HG02763 (cell line): ENCODE measurements around the gene ATXN3.
A peak's percentile ranks its signal among the peaks of the same experiment; 100 is the strongest.

Experiments
- ATAC-seq: cut with Tn5 transposase; IDR thresholded peaks from one replicate; pipeline ENCODE4 v1.9.1; 2021; ENCODE audit warnings: mild to moderate bottlenecking, moderate library complexity; ENCODE audit not compliant: unreplicated experiment

Gene ATXN3

DNA sequence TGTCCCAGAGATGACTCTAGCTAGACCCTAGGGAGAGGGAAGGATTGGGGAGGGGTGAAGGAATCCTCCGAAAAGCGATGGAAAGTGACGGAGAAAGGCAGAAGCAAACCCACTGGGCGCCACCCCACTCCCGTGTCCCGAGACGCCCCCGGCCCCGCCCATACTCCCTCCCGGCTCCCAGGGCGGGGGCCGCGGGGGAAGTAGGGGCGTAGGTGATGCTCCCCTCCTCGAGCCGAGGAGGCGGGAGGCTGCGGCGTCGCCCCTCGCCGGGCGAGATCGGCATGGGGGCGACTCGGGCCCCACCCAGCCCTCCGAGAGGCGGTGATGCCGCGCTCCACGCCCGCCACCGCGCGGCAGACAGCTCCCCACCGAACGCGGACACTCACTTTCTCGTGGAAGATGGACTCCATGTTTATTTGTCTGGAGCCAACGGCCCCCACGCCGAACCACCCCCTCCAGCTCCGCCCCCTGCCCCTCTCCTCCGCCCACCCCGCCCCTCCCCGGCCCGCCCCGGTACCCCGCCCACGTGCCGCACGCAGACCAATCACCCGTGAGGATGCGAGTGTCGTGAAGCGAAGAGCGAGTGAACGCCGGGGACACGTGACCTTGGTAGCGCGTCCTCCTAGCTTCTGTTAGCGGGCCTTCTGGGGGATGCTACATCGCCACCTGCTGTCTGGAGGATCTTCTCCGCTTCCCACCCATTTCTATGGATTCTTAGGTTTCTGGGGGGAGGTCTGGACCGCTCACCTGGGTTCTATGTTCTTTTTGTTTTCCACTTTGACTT lies at the start of gene ATXN3:
ATXN3 (minus strand) TSS at position 440 of the 784 bp plus-strand sequence; CDS start at position 410, 30 bp downstream.
- peak; percentile 90 for ATAC-seq

DNA sequence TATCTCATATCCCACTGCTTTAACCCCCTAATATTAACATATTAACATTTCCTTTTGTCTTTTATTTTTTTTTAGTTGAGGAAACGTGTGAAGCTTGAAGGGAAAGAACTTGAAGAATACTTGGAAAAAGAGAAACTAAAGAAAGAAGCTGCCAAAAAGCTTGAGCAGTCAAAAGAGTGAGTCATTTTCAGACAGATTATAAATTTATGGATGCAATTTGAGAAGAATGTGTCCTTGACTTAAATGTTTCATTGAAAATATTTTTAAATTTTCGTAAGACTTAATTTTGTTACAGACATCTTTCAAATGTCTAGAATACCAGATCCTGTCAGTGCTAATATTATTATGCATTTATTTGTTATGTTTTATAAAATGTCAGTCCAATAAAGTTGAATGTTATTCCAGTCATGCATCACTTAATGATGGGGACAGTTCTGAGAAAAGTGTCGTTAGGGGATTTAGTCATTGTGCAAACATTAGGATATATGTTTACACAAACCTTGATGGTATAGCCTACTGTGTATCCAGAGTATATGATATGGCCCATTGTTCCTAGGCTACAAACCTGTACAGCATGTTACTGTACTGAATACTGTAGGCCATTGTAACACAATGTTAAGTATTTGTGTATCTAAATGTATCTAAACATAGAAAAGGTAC lies 48.0 kb upstream of the ATXN3 start:
- no peak for ATAC-seq

DNA sequence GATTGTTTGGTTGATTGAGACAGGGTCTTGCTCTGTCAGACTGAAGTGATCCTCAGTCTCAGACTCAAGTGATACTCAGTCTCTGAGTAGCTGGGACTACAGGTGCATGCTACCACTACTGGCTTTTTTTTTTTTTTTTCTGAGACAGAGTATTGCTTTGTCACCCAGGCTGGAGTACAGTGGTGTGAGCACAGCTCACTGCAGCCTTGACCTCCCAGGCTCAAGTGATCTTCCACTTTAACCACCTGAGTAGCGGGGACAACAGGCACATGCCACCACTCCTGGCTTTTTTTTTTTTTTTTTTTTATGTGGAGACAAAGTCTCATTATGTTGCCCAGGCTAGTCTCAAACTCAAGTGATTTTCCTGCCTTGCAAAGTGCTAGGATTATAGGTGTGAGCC lies 47.2 kb upstream of the ATXN3 start:
- ATAC-seq: no peak

DNA sequence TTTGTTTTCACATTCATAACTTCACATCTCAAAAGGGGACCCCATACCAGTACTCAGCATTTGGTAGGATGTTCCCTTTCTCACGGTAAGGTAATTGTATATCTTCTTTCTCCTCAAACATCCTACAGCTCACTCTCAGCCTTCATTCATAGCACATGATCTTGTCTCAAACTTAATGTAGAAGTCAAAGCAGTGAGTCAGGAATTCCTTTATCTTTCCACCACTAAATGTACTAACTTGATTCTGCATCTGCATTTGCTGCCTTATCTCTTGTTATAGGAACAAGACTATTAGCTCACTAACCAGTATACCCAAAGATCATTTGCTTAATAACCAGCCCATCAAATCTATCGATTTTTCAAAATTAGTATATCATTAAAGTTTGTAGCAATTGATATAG lies 38.3 kb upstream of the ATXN3 start:
- ATAC-seq: no peak

DNA sequence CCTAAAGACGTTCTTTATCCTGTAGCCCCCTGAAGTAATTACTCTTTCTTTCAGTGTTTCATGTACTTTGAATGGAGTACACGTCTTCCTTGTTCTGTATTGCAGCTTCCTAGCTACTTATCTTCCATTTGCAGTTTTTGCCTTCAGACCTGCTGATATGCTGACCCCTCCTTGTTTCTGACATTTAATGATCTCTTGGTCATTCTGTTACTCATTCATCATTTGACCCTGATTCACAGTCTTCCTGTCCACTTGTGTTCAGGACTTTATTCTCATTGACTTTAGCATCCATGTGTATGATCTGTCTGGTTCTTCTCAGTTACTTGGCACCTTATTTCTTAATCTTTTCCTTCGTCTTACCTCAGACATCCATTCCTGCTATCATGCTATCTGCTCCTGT lies 37.6 kb upstream of the ATXN3 start:
- ATAC-seq: no peak

DNA sequence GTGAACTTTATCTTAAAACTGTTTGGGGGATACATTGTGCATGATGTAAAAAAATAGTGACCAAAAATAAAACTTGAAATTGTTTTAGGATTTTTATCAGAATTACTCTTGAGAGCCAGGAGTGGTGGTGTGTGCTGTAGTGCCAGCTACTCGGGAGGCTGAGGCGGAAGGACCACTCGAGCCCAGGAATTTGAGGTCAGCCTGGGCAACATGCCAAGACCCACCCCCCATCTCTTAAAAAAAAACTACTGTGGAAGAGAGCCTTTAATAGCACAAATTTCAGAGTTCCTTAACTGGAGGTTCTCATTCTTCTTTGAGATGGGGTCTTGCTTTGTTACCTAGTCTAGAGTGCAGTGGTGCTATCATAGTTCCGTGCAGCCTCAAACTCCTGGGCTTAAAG lies 36.9 kb upstream of the ATXN3 start:
- ATAC-seq: no peak

DNA sequence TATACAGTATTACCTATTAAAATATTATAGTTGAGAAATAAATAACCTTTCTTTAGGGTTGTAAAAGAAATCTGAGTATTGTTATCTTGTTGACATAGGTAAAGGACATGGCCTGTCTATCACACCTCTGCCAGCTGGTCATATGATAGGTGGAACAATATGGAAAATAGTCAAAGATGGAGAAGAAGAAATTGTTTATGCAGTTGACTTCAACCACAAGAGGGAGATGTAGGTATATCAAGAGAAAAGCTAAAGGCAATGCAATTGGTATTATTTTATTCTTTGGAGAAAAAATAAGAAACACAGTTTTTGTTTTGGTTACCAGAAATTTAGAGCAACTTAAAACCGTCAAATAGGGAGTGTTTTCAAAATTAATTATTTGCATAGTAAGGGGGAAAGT lies 28.9 kb upstream of the ATXN3 start:
- ATAC-seq: no peak

DNA sequence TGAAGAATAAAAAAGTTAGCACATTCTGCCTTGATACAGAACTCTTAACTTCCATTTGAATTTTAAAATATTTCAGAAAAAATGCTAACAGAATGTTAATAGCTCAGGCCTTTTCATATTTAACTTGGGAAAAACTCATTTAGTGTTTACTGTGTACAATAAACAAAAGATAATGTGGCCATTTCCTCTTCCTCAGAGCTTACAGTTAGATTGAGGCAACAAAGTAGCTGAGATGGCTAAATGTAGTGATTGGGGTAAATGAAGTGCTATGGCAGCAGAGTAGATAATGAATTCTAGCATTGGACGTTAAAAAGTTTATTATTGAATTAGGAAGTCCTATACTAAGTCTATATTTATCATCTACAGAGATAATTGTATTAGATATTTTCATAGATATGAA lies 28.1 kb upstream of the ATXN3 start:
- ATAC-seq: no peak

DNA sequence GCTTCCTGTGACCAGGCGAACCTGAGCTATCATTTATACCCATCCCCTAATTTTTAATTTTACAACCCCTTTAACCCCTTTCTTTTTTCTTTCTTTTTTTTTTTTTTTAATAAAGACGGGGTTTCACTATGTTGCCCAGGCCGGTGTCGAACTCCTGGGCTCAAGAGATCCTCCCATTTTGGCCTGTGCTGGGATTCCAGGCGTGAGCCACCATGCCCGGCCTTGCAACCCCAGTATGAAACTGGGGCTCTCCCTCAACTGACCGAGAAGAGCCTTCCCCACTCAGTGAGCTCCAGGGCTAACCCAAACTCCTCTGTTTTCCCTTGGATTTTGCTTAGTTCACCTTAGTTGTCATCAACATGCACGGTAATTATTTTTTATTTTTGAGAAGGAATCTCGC lies 16.4 kb upstream of the ATXN3 start:
- ATAC-seq: no peak

DNA sequence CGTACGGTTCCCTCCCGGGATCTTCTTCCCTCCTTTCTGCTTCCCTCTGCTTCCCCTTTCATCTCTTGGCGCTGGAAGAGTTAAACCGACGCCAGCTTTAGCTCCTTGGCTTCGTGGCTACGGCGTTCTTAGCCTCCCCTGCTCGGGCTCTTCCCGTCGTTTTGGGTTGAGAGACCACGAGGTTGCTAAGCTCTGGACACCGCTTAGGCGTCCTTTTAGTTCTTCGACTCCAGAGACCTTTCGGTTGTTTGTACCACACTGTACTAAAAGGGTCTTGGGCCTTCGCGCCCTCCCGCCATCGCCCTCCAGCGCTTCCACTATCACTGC lies 15.9 kb upstream of the ATXN3 start:
- no peak for ATAC-seq

DNA sequence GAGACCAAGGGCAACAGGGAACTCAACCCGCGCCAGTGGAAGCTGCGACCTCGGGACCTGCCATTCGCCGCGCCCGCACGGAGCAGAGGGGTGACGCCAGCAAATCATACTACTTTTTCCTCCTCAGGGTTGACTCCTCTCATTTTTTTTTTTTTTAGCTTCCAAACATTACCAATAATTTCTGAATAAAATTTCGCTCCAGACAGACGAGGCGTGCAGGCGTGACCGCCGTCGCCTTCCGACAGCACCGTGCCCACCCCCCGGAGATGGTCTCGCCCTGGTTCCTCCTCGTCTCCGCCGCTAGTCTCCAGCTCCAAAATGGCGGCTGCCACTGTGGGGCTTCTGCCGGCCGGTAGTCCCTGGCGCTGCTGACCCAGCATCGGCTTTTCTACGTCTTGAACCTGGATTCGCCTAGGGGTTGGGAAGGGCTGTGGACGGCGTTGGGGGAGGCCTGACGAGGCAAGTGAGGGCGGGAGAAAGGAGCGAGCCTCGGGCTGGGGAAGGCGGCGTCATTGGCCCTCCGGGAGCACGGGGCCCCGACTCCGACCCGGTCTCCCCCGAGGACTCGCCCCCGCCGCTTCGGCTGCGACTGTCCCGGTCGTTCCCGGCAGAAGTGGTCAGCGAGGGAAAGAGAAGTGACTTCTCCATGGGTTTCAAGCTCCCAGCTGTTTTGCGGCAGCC lies 15.4 kb upstream of the ATXN3 start, which contains the start of the genes CPSF2 and NDUFB1:
CPSF2 (plus strand) TSS at position 300 of the 681 bp plus-strand sequence. CDS start 9,016 bp downstream, outside the sequence.
NDUFB1 (minus strand) TSS at position 37 of the 681 bp plus-strand sequence. CDS start 4,069 bp downstream, outside the sequence.
- peak; percentile 86 for ATAC-seq

DNA sequence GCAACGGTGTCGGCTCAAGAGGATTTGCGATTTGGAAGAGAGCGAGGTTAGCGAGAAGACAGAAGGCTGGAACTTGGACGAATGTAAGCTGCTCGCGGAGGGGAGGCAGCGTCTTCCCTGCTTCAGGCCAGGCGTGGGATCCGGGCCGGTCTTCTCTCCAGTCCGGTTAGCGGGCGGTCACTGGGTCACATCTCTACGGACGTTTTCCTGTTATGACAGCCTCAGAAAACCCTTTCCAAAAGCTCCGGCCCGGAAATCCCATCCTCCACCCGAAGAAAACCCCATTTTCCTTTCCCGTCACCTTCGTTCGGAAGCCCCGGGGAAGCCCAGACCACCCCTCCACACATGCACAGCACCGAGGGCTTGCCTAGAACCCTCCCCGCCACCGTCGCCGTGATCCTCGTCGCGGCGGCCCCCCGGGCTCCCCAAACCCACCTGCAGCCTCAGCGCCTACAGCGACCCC lies 14.9 kb upstream of the ATXN3 start:
- ATAC-seq: peak; percentile 11

DNA sequence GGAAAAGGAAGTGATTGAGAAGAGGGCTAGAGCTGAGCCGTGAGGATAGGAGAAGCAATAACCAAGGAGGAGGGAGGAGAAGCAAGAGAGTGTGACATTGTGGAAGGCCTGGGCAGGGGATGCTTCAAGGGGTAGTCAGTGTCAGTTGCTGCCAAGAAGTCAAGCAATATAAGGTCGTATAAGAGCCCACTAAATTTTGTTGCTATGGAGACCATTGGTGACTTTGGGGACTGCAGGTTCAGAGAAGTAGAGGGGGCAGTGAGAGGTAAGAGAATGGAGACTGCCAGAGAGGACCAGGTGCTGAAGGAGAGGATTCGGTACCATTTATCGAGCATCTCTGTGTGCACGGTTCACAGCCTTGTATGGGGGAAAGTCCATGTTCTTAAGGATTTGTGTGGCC lies 3.1 kb upstream of the ATXN3 start:
- no peak for ATAC-seq

DNA sequence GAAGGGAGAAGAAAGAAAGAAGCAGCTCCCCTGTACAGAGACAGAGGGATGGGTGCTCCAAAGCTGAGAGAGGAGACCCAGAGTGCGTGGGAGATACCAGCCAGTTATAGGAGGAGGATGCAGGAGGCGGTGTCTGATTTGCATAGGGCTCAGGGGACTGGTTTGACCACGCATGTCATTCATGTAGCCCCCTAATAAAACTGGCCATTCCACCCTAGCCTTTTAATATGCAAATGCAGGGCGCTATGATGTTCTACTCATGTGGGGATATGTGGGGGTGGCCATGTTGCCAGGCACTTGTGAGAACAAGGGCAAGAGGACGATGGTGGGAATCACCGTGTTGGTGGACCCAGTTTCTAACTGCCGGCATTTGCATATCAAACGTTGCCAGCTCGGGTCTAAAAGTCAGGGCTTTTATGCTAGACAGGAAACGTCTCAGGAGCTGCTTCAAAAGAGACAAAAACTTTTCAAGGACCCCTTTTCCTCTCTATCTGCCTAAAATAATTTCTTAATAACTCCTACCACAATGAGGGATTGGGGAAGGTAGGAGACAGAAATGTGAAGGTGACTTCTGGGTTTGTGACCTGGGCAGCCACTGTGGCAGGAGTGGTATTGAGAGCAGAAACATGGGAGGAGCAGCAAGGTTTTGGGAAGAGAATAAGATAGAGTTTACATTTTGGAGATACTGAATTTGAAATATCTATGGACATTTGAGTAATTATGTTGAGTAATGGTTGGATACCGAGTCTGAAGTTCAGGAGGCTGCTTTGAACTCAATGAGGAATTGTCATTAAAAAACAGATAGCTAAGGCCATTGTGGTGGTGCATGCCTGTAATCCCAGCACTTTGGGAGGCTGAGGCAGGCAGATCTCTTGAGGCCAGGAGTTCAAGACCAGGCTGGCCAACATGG lies 2.2 kb upstream of the ATXN3 start:
- no peak for ATAC-seq

DNA sequence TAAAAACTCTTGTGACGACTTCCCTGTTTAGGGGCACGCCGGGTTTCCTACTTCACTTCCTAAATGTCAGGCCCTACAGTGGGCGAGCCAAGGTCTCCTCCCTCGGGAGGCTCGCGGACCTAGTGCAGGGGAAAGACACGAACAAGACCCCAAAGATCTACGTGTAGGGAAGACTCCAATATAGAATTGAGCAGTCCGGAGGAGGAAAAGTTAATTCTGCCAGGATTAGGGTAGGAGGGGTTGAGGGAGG lies 564 bp downstream of the ATXN3 start:
- ATAC-seq: peak; percentile 8

DNA sequence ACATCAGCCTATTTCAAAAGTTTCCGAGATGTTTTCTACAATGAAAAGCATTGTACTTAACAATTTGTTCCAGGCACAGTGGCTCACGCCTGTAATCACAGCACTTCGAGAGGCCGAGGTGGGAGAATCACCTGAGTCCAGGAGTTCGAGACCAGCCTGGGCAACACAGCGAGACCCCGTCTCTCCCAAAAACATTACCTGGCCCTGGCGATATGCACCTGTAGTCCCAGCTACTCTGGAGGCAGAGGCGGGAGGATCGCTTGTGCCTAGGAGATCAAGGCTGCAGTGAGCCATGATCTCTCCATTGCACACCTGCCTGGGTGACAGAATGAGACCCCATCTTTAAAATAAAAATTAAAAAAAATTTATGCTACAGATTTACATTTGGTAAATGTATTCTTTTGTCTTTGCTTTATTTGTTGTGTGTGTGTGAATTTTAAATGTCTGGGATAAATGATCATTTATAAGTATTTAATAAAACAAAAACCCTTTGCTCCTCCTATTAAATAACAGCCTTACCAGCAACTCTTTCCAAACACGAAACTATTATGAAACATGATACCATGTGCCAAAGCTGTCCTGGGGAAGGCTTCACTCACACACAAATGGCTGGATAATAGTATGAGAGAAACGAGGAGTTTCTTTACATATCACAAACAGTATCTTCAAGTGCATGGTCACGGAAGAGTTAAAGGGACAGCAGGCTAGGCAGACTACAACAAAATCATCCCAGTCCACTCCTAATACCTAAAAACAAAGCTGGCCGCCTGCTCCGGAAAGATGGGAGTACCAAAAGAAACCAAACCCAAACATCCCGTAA lies 1.1 kb downstream of the ATXN3 start:
- no peak for ATAC-seq

DNA sequence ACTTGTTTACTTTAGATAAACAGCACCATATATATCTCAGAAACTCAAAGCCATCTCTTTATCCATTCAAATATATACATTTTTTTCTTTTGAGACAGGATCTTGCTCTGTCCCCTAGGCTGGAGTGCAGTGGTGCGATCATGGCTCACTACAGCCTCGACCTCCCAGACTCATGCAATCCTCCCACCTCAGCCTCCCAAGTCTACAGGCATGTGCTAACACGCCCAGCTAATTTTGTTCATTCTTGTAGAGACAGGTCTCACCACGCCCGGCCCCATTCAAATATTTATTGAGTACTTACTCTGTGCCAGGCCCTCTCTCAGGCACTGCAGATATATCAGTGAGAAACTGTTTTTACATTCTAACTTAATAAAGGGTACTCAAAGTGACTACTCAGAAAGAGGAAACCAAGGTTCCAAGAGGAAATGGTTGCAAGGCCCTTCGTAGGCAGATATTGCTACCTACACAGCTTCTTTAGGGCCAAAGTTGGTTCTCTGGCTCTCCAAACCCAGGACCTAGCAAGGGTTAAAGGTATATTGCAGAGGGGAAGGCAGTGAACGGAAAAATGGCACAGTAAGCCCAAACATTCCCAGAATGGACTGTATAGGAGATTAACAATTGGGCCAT lies 2.9 kb downstream of the ATXN3 start:
- no peak for ATAC-seq

DNA sequence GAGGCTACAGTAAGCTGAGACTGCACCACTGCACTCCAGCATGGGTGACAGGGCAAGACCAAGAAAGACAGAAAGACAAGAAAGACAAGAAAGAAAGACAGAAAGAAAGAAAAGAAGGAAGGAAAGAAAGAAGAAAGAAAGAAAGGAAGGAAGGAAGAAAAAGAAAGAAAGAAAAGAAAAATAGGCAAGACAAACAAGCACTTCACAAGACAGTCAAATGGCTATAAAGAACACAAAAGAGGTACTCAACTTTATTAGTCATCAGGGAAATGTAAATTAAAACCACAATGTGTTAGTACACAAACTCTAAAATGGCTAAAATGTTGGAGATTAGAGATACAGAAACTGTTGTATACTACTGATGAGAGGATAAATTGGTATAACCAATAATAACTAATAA lies 6.6 kb downstream of the ATXN3 start:
- ATAC-seq: no peak

DNA sequence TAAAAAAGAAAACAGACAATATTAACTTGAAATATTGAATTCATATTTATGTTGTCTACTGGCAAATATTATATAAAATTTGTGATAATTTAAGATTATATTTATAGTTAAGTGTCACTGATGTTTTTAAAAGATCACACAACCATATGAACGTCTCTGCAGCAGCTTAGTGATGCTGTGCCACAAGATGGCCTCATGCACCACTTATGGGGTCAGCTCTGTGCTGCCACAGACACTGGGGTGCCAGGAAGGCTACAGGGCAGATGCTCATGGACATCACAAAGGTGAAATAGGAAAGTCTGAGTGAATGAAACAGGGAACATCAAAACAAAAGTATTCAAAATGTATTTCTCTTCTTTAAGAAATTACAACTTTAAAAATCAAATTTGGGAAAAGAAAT lies 13.1 kb downstream of the ATXN3 start:
- no peak for ATAC-seq

DNA sequence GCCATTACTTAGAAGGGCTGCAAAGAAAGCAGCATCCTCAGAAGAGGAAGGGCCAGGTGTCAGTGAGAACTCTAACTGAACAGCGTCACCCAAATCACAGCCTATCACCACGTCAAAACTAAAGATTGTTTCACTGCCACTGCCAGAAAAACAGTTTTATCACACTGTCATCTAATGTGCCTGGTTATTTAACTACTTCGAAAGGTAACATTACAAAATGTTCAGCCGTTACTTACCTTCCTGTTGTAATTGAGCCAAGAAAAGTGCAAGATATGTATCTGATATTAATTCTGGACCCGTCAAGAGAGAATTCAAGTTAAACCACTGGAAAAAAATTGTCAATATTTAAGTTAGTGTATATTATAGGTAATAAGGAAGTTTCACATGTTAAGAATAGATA lies 17.9 kb downstream of the ATXN3 start:
- ATAC-seq: no peak
